K562 (cell line): Measurements from ENCODE around the gene SPAG16. TPM values are rescaled to one million over a fixed set of nuclear protein-coding genes. Genes with fewer than 3 reads are reported as not detected.

ENCODE experiments used
- ATAC-seq: fragments of 200-7000 bp; cut with Tn5 transposase; 3 replicates; pipeline ENCODE4 v1.9.1; 2020; ENCODE audit warnings: moderate library complexity
- BruUV-seq: library from RNA; stranded (reverse); fragments of 400-500 nt; replicated peaks from 2 replicates; lab custom pipeline; 2021; lab: Mats Ljungman, UMichigan
- CTCF ChIA-PET: fragments of 300-600 bp; formaldehyde crosslinking; extraction: SDS; loops from one replicate; lab custom pipeline; 2021; ENCODE audit warnings: low intra/inter-chr PET ratio; lab: Yijun Ruan, JAX
- POLR2A ChIA-PET: fragments of 300-600, 350-650 bp; sonication (Branson Sonifier 250); formaldehyde crosslinking; extraction: SDS; loops from one replicate; lab custom pipeline; 2021; ENCODE audit warnings: antibody characterized with exemption, inconsistent platforms; lab: Yijun Ruan, JAX
- DNase-seq, 4 experiments: peaks; one replicate each; pipeline versions ENCODE4 v3.0.0 to v3.0.0-alpha.2; 2011 to 2018; ENCODE audit warnings: low spot score in 3 of 4, mixed read lengths in 3 of 4; ENCODE audit errors: extremely low read depth in 1 of 4
- FAIRE-seq: peaks from 2 replicates; lab custom pipeline; 2011; peaks lifted over from hg19 to GRCh38; lab: Jason Lieb, UNC
- H2AFZ ChIP-seq: 2 replicates; pipeline ENCODE4 v1.6.0; 2011; ENCODE audit warnings: low read depth, low read length, control low read depth, inconsistent platforms
- H3K27ac ChIP-seq: fragments of 200-600 bp; 3 replicates; pipeline ENCODE4 v1.8.0; 2011; ENCODE audit warnings: low read depth, mild to moderate bottlenecking, control low read depth, inconsistent platforms, low read length, moderate library complexity, mixed read lengths; ENCODE audit errors: extremely low read depth
- H3K27me3 ChIP-seq, 2 experiments: fragments of 300-600 bp in 1 of 2; 2 replicates in 1 of 2; 3 replicates in 1 of 2; pipeline versions ENCODE4 v1.6.0 to v1.8.0; 2011; ENCODE audit warnings: inconsistent platforms in 2 of 2, low read length in 2 of 2, mild to moderate bottlenecking in 1 of 2, mixed read lengths in 1 of 2, moderate library complexity in 1 of 2; ENCODE audit not compliant: control insufficient read depth in 2 of 2, insufficient read depth in 2 of 2
- H3K36me3 ChIP-seq: fragments of 300-600 bp; 3 replicates; pipeline ENCODE4 v1.8.0; 2011; ENCODE audit warnings: mild to moderate bottlenecking, low read length, inconsistent platforms; ENCODE audit not compliant: control insufficient read depth, insufficient read depth
- H3K4me1 ChIP-seq, 2 experiments: fragments of 200-600 bp in 1 of 2; replicated peaks in 1 of 2; 2 replicates in 1 of 2; 3 replicates in 1 of 2; pipeline versions ENCODE4 v1.5.1 to v1.8.0; 2011; ENCODE audit warnings: inconsistent platforms in 2 of 2, low read length in 2 of 2, mild to moderate bottlenecking in 1 of 2, mixed read lengths in 1 of 2, moderate library complexity in 1 of 2; ENCODE audit not compliant: control insufficient read depth in 2 of 2, insufficient read depth in 2 of 2
- H3K4me2 ChIP-seq: 2 replicates; pipeline ENCODE4 v1.6.1; 2011; ENCODE audit warnings: low read length, control low read depth, inconsistent platforms, mixed read lengths; ENCODE audit not compliant: insufficient read depth
- H3K4me3 ChIP-seq: fragments of 200-600 bp; sonication (generic), shearing (Covaris generic); 2 replicates; pipeline ENCODE4 v1.5.1; 2016; ENCODE audit warnings: control low read depth, inconsistent platforms
- H3K79me2 ChIP-seq: fragments of 200-600 bp; 3 replicates; pipeline ENCODE4 v1.8.0; 2011; ENCODE audit warnings: low read length, inconsistent platforms; ENCODE audit not compliant: control insufficient read depth, insufficient read depth
- H3K9ac ChIP-seq, 2 experiments: 2 replicates each; pipeline versions ENCODE4 v1.6.0 to v1.6.1; 2011; ENCODE audit warnings: low read depth in 2 of 2, low read length in 2 of 2, control low read depth in 1 of 2, inconsistent platforms in 1 of 2, mild to moderate bottlenecking in 1 of 2, mixed read lengths in 1 of 2; ENCODE audit not compliant: insufficient read depth in 1 of 2
- H3K9me1 ChIP-seq: one replicate; pipeline ENCODE4 v1.6.0; 2011; ENCODE audit warnings: inconsistent platforms, mild to moderate bottlenecking, low read length, moderate library complexity; ENCODE audit not compliant: control insufficient read depth, insufficient read depth
- H3K9me3 ChIP-seq: replicated peaks from 2 replicates; pipeline ENCODE4 v1.5.1; 2011; ENCODE audit warnings: low read depth, low read length, inconsistent platforms; ENCODE audit not compliant: control insufficient read depth, insufficient read depth
- H4K20me1 ChIP-seq: replicated peaks from 2 replicates; pipeline ENCODE4 v1.6.1; 2011; ENCODE audit warnings: low read length, inconsistent platforms, mixed read lengths; ENCODE audit not compliant: control insufficient read depth, insufficient read depth
- BRD9 ChIP-seq: fragments of 450-650 bp; IDR thresholded peaks from 2 replicates; pipeline ENCODE4 v1.6.1; 2018; ENCODE audit warnings: low read depth; ENCODE audit not compliant: partially characterized antibody
- FOXA1 ChIP-seq: fragments of 450-650 bp; IDR thresholded peaks from 2 replicates; pipeline ENCODE4 v1.6.1; 2016; ENCODE audit warnings: mild to moderate bottlenecking, borderline replicate concordance
- GABPB1 ChIP-seq: sonication (generic); formaldehyde crosslinking; IDR thresholded peaks from 2 replicates; pipeline ENCODE4 v1.8.0; 2022; ENCODE audit warnings: mild to moderate bottlenecking, missing genetic modification reagents
- IFI16 ChIP-seq: fragments of 250-450 bp; sonication (Bioruptor Pico); IDR thresholded peaks from 2 replicates; pipeline ENCODE4 v2.1.2; 2022; ENCODE audit warnings: mild to moderate bottlenecking, inconsistent platforms
- KAT8 ChIP-seq: fragments of 450-650 bp; IDR thresholded peaks from 2 replicates; pipeline ENCODE4 v1.6.1; 2016; ENCODE audit warnings: low read depth, mild to moderate bottlenecking
- MAFG ChIP-seq: fragments of 450-650 bp; conservative IDR thresholded peaks from 2 replicates; pipeline ENCODE4 v1.6.1; 2016; ENCODE audit warnings: missing genetic modification characterization, missing compliant biosample characterization
- MBD2 ChIP-seq: sonication (generic); IDR thresholded peaks from 2 replicates; pipeline ENCODE4 v1.6.1; 2016; ENCODE audit warnings: low read depth, borderline replicate concordance
- NEUROD1 ChIP-seq: fragments of 150-350 bp; IDR thresholded peaks from 2 replicates; pipeline ENCODE4 v1.6.1; 2014; ENCODE audit warnings: borderline replicate concordance, low read length, low read depth; ENCODE audit not compliant: partially characterized antibody
- NR2F6 ChIP-seq: fragments of 450-650 bp; formaldehyde crosslinking; IDR thresholded peaks from 2 replicates; pipeline ENCODE4 v1.4.0; 2020; ENCODE audit warnings: mild to moderate bottlenecking
- OTX1 ChIP-seq: fragments of 450-650 bp; formaldehyde crosslinking; IDR thresholded peaks from 2 replicates; pipeline ENCODE4 v1.4.0; 2022; ENCODE audit warnings: mild to moderate bottlenecking
- PHB ChIP-seq: fragments of 250-450 bp; sonication (Bioruptor Pico); IDR thresholded peaks from 2 replicates; pipeline ENCODE4 v1.5.0; 2021
- RFX7 ChIP-seq: fragments of 250-450 bp; sonication (Bioruptor Pico); IDR thresholded peaks from 2 replicates; pipeline ENCODE4 v1.5.1; 2021; ENCODE audit warnings: mild to moderate bottlenecking
- SETDB1 ChIP-seq: IDR thresholded peaks from one replicate; pipeline ENCODE4 v1.6.1; 2012; ENCODE audit warnings: low read length, control low read depth, inconsistent platforms
- SMARCE1 ChIP-seq: fragments of 450-650 bp; IDR thresholded peaks from 2 replicates; pipeline ENCODE4 v1.7.1; 2016; ENCODE audit warnings: mild to moderate bottlenecking
- TAF15 ChIP-seq: fragments of 200-400 bp; formaldehyde crosslinking; IDR thresholded peaks from 2 replicates; pipeline ENCODE4 v1.6.1; 2017; ENCODE audit warnings: mild to moderate bottlenecking, low read depth, low read length, moderate library complexity
- ZNF586 ChIP-seq: fragments of 450-650 bp; formaldehyde crosslinking; conservative IDR thresholded peaks from 2 replicates; pipeline ENCODE4 v1.4.0; 2020; ENCODE audit warnings: mild to moderate bottlenecking, moderate library complexity
- whole genome bisulfite sequencing: fragments of 100-300 bp; shearing (Covaris generic); methylation state at CpG from one replicate; pipeline ENCODE4 v1.1.6; 2016; ENCODE audit warnings: low coverage, mixed read lengths; ENCODE audit not compliant: insufficient coverage; ENCODE audit errors: missing lambda C conversion rate; 5-methylcytosine and 5-hydroxymethylcytosine counted together
- in situ Hi-C: fragments of 300-500 bp; cut with MboI; formaldehyde crosslinking; loops from 4 replicates; pipeline ENCODE4 v1.15.0; 2018; ENCODE audit warnings: inconsistent platforms, mixed read lengths
- intact Hi-C: fragments of 100-400 bp; cut with micrococcal nuclease; formaldehyde crosslinking; loops from 2 replicates; pipeline ENCODE4 v1.14.2; 2022
- polyA plus RNA-seq, 8 experiments: library from polyadenylated mRNA; depleted of rRNA in 4 of 8; stranded (reverse) in 5 of 8; unstranded in 3 of 8; fragments of >200 nt; fragmentation: Nextera tagmentation in 2 of 8; fragmentation: Illumina TruSeq in 1 of 8; extraction: Ambion mirVana in 2 of 8; extraction: Trizol in 1 of 8; gene quantifications; 2 replicates each; pipeline versions ENCODE4 v1.2.1 to v1.2.3, GENCODE V29; 2011 to 2014; ENCODE audit warnings: inconsistent platforms in 1 of 8, missing spikeins in 1 of 8
- total RNA-seq, 7 experiments: library from RNA; depleted of rRNA in 6 of 7; stranded (reverse); fragments of >200 nt in 6 of 7; fragmentation: Illumina TruSeq in 2 of 7; extraction: Trizol in 2 of 7; gene quantifications; 2 replicates each; pipeline versions ENCODE4 v1.2.1 to v1.2.3, GENCODE V29; 2011 to 2021; ENCODE audit warnings: low replicate concordance in 1 of 7
- TF ChIP-seq, protein P1 (sequence below): sonication (generic); formaldehyde crosslinking; IDR thresholded peaks from 2 replicates; pipeline ENCODE4 v1.8.0; 2022; ENCODE audit warnings: missing genetic modification reagents, mild to moderate bottlenecking, moderate library complexity, borderline replicate concordance

Gene SPAG16
- total and polyA plus RNA-seq, 9 of the 15 experiments (the other 6 are each of a cell fraction or from before 2014, with no cell fraction given) = 0.98 to 5.9 (median 3.5) TPM

DNA sequence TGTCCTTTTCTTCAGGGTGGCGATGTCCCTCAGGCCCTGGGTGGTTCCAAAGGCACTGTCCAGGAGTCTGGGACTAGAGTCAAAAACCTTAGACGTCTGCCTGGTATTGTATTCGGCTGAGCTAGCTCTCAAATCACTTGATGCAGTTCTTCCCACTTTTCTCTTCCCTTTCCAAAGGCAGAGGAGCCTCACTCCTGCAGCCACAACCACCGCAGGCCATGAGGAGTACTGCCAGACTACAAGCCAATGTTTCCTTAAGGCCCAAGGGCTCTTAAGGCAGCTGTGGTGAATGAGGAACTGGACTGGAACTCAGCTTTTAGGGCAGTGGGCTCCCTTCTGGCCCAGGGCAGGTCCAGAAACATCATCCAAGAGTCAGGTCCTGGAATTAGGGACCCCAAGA is 360.7 kb downstream of the SPAG16 start:
- Histone ChIP-seq H3K4me1 (no peaks in the 10 kb centered on the region), H3K4me3 (no peak overlapping the region), H3K79me2 (no peaks in the 10 kb centered on the region), H3K9ac (no peak overlapping the region), H3K36me3 (no peaks in the 10 kb centered on the region), H3K27ac (no peak overlapping the region), H3K27me3 (no peaks in the 10 kb centered on the region), H4K20me1 (no peaks in the 10 kb centered on the region), H3K9me1 (no peaks in the 10 kb centered on the region), H2AFZ (no peak overlapping the region), H3K9me3 (no peaks in the 10 kb centered on the region), H3K4me2 (no peak overlapping the region)
- BruUV-seq = no TSS peak
- no peak for ATAC-seq
- in situ Hi-C loops (no loop called here), intact Hi-C loops (no loop called here)
- no peak for FAIRE-seq
- POLR2A ChIA-PET = no interaction called here
- DNase-seq = no peak
- CTCF ChIA-PET = no interaction called here
- 0% methylated on average over 3 of the region's 4 CpGs for WGBS
- TF ChIP-seq, protein P1, sequence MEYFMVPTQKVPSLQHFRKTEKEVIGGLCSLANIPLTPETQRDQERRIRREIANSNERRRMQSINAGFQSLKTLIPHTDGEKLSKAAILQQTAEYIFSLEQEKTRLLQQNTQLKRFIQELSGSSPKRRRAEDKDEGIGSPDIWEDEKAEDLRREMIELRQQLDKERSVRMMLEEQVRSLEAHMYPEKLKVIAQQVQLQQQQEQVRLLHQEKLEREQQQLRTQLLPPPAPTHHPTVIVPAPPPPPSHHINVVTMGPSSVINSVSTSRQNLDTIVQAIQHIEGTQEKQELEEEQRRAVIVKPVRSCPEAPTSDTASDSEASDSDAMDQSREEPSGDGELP (CRISPR knock-in tag) = no peak
- TF ChIP-seq BRD9 = no peak
- no peak for TF ChIP-seq TAF15
- TF ChIP-seq NR2F6 (CRISPR knock-in tag) = no peak
- TF ChIP-seq PHB (CRISPR knock-in tag) = no peak
- no peak for TF ChIP-seq RFX7 (CRISPR knock-in tag)
- no peak for TF ChIP-seq KAT8
- no peak for TF ChIP-seq SETDB1
- no peak for TF ChIP-seq MBD2
- no peak for TF ChIP-seq MAFG
- TF ChIP-seq NEUROD1 = no peak
- no peak for TF ChIP-seq FOXA1
- no peak for TF ChIP-seq GABPB1 (CRISPR knock-in tag)
- TF ChIP-seq IFI16 (CRISPR knock-in tag) = no peak
- TF ChIP-seq OTX1 = no peak
- TF ChIP-seq SMARCE1 = no peak
- no peak for TF ChIP-seq ZNF586
